T-helper 9 cell (primary cell): ENCODE measurements around the gene CA12.

Experiments
- DNase-seq: peaks from one replicate; pipeline ENCODE4 v3.0.0-alpha.2; 2020

CA12 gene

DNA sequence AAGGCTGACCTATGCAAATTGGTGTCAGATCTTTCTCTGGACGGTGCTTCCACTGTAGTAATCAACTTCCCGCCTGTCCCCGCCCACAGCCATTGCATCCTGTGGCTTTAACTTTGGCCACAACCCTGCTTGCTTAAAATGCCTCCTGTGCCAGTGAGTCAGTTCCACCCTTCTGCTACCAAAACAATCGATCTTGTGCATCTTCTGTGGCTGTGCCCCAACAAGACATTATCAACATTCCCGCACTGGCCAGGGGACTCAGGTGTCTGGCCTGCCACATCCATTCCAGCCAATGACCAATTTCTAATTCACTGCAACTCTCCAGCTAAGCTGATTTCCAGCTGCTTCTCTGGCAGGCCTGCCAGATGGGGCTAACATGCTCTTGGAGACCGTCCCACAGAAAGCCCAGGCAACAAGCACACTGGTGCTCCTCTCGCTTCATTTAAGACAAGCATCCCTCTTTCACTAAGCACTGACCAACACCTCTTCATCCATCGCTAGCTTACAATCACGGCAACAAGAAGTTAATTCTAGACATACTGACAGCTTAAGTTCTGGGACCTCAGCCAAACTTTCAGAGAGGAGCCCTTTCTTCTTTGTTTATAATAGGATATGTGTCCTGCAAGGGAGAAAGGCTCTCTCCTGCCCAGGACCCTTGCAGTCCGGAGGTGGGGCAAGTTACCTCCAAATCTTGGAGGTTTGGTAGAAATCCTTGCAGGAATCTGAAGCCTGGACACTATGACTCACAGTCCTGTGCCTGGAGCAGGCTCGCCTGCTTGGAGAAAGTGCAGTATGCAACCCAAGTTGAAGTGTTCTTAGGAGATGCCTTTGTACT, 6.7 kb downstream of the CA12 start:
- DNase-seq: no peak

DNA sequence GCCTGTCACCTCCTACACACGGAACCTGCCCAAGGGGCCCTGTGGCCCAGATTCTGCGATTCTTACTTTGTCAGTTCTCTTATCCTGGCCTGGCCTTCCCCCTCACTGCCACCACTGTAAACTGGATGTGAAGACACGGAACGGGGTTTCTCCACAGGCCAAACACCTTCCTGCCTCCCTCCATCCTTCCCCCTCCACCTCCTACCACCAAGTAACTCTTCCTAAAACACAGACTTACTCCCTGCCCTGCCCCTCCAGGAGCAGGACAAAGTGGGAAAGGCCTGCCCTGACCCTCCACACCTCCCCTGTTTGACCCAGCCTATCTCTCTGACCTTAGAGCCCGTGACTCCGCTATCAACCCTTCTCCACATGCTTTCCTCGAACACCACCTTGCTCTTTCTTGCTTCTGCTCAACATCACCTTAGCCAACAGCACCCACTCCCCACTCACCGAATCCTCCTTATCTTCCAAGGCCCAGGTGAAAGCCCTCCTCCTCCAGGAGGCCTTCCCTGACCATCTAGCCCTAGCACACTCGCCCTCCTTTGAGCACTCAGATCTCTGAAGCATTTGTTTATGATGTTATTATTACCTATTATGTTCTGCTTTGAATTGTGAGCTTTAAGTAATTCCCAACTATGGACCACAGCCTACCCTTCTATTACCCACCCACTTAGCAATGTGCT, 7.6 kb downstream of the CA12 start:
- no peak for DNase-seq

- no peak for DNase-seq
Observed at GRCh38 chr15:63373330-63373729, 8.3 kb downstream of the CA12 start.

DNA sequence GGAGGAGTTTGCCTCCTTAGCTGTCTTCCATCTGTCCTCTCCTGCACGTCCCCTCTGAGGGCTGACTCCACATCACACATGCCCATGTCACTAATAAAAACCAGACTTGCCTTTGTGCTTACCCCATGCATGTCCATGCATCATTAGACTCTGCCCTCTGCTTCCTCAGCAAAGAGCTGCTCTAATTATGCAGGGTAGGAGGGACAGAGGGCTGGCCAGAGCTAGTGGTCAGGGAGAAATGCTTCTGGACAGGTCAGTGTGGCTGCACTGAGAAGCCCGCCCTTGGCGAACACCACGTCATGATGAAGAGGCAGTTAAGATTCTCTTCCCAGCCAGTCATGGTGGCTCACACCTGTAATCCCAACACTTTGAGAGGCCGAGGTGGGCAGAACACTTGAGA, 8.9 kb downstream of the CA12 start:
- no peak for DNase-seq

GRCh38 chr15:63372018-63372705, 9.5 kb downstream of the CA12 start:
- no peak for DNase-seq

DNA sequence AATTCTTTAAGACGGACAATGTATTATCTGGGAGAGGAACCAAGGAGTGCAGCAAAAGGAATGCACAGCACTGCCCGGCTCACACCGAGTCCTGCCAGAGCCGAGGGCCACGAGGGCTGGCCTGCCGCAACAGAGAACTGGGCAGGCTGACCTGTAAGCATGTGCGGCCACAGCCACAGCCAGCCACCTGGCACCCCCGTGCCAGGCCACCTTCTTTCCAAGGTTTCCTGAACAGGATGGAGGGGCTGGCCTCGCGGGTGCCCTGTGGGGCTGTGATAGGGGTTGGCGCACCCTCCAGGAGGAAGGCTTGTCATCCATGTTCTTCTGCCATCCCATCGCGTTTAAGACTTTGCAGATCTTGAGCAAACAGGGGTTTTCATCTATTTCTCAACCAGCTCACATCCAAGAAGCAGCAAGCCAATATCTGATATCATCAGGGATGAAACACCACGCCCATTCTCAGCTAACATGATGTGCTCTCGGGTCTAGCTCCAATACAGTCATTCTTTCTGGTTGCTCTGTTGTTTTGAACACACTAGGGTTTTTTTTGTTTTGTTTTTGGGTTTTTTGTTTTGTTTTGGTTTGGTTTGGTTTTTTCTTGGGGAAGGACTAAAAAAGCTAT, 10.2 kb downstream of the CA12 start:
- no peak for DNase-seq

DNA sequence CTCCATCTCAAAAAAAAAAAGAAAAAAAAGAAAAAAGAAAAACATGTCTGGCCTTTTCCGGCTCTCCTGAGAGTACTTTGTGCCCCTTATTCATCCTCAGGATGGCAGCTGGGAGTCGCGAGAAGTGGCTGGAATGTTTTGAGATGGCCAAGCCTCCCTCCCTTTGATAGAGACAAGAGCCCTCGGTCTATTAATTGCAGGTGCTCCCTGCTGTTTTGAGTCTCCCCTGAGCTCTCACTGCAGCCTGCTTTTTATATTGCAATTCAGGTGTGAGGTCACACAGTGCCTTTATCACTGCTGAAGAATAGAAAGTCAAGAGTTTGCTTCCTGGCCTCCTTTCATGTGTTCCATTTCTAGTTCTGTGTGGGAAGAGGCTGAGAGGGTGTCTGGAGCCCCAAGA, 10.9 kb downstream of the CA12 start:
- no peak for DNase-seq

DNA sequence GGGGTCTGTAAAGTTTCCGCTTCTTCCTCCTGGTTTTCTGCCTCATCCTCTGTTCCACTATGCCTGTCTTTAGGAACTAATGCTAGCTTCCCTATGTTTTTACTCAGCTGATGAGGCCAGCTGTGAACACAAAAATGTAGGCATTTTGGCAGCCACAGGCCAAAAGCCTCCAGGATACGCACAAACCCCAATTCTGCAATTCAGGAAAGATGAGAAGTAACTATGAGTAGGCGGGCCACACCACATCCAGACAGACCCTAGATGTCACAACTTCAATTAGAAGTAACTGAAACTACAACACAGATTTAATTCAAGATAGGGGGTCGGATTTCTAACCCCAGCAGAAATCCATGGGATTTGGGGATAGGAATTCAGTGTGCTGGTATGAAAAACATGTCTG, 11.9 kb downstream of the CA12 start:
- DNase-seq: no peak

DNA sequence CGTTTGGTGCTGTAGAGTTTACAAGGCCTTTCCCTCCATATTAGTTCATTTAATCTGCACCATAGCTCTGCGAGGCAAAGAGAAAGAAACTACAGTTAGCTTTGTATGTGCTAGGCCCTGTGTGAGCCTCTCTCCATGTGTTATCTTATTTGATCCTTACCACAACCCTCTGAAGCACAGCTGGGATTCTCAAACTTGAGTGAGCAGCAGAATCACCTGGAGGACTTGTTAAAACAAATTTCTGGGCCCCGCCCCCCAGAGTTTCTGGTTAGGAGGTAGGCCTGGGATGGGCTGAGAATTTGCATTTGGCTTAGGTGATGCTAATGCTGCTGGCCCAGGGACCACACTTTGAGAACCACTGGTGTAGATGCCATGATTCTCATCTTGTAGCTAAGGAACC, 12.3 kb downstream of the CA12 start:
- no peak for DNase-seq

GRCh38 chr15:63368503-63368902, 13.1 kb downstream of the CA12 start:
- DNase-seq: no peak

DNA sequence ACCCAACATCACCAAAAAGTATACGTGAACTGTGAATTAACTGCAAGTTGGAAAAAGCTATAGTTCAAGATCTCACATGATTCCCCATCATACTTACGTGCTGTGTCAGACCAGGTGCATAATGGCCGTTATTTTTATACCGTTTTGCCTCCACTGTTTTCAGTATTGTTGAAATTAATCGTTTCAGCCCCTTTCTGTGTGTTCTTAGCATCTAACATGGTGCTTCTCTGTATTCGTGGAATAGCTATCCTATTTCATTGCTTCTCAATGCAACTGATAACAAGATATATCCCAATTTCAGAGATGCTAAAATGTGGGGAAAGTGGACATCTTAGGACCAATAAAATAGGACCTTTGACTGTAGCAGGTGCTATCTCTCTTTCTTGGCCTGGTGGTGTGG, 13.7 kb downstream of the CA12 start:
- no peak for DNase-seq

- DNase-seq: no peak
Observed at GRCh38 chr15:63367390-63367789, 14.3 kb downstream of the CA12 start.

DNA sequence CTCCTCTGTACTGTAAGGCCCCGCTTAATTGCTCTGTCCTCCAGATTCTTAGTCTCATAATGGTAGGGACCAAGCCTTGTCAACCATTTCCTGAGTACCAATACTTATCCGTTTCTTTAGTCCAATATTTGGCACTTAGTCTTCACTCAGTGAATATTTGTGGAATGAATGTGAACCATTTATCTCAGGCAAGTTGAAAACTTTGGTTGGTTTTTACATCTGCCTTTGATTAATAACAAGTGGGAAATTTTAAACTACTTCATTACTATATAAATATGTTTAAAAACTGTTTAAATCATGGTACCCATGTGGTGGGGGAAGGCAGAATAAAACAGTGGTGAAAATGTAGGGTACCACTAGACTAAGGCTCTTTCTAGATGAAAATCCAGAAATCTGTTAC, 15.2 kb downstream of the CA12 start:
- no peak for DNase-seq

DNA sequence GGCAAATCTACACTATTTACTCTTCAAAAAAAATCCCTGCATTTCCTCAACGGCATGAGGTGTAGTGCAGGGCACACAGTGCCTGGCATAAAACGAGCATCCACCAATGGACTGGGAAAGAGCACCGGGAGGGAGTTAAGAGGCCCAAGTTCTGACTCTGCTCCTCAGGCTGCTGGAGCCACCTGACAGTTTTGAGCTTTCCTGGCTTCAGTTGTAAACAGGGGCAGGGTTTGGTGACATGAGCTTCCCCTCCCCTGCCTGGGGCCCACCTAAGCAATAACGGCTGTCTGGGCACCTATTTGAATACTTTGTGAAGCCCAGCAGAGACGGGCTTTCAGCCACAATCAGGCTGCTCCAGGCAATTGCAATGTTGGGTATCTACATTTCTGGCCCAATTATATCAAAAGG, 16.4 kb downstream of the CA12 start:
- DNase-seq: no peak

GRCh38 chr15:63364399-63365272, 17.0 kb downstream of the CA12 start:
- DNase-seq: no peak

GRCh38 chr15:63363292-63363691, 18.4 kb downstream of the CA12 start:
- DNase-seq: no peak

DNA sequence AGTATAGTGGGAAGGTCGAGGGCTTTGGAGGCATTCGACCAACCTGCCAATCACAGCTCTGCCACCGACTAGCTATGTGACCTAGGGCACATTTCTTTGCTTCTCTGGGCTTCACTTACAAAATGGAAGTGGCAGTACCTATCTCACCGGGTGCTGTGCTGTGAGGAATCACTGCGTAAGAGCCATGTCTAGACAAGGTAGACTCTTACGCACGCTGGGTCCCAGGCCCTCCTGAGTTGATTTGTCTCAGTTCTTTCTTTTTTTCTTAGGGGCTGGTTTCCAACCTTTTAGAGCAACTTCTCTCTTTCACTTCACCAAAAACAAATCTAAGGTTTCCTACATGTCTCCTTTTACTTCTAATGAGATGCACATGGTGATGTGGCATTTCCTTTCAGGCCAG, 18.8 kb downstream of the CA12 start:
- no peak for DNase-seq

GRCh38 chr15:63362196-63362595, 19.4 kb downstream of the CA12 start:
- no peak for DNase-seq

- DNase-seq: no peak
Observed at GRCh38 chr15:63360170-63360569, 21.5 kb downstream of the CA12 start.

GRCh38 chr15:63358241-63359029, 23.2 kb downstream of the CA12 start:
- DNase-seq: no peak

DNA sequence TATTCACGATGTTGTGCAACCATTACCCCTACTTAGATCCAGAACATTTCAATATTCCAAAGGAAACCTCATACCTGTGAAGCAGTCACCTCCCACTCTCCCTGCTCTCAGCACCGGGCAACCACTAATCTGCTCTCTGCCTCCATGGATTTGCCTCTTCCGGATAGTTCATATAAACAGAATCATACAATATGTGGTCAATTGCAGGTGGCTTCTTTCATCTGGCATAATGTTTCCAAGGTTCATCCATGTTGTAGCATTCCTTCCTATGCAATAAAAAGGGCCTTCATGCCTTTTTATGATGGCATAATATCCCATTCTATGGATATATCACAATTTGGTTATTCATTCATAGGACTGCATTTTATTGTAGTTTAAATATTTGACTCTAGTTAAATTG, 23.9 kb downstream of the CA12 start:
- no peak for DNase-seq

DNA sequence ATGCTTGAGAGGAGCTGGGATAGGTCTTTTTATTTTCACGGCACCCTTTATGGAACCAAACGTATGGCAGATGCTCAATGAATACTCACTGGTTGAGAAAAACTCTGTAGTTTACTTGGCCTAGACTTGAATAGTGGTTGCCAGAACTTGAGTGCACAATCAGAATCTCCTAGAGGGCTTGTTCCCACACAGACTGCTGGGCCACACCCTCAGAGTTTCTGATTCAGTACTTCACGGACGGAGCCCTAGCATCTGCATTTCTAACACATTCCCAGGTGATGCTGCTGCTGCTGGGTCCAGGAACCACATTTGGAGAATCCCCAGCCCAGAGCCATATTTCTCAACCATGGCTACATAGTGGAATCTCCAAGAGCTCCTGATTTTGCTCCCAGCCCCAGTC, 24.6 kb downstream of the CA12 start:
- DNase-seq: no peak
